ENCODE data around the gene CCDC196. TPM values are rescaled to one million over a fixed set of nuclear protein-coding genes. Genes with fewer than 3 reads are reported as not detected.

The CCDC196 gene
- total RNA-seq, 1 experiment from 2014 or later: not detected

DNA sequence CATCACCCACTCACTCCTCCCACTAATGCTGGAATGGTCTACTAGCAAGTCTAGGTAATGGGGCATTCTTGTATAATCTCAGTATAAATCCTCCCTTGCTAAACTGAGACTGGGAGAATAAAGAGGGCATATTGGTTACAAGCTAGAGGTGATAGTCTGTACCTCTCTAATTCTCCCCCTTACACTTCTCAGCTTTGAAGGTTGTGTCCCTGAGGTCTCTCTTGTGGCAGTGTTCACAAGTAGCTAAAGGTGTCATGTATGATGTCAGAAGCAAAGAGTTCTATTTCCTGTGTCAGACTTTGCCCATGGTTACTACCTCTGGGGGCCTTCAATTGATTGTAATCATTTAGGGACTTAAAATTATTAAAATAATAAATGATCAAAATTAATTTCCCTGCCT lies 26.6 kb upstream of the CCDC196 start:
- DNase-seq: no peak
- Histone ChIP-seq H4K20me1 (ENCODE audit: insufficient read depth) (no peaks in the 10 kb centered on the region), H3K79me2 (ENCODE audit: low read depth) (no peaks in the 10 kb centered on the region), H3K4me1 (replicated peaks; ENCODE audit: insufficient read depth) (no peaks in the 10 kb centered on the region), H3K9me2 (ENCODE audit: insufficient read depth) (0 out of 2 replicates have a peak, but pooled peaks cover 3% of the 10 kb centered on the region), H3K27ac (no peak overlapping the region), H3F3A (ENCODE audit: insufficient read depth, low read depth) (no peaks in the 10 kb centered on the region), H3K36me3 (ENCODE audit: low read depth) (no peaks in the 10 kb centered on the region), H3K27me3 (ENCODE audit: insufficient read depth, low read depth) (no peaks in the 10 kb centered on the region), H3K4me3 (no peak overlapping the region), H3K9me3 (ENCODE audit: insufficient read depth, low read depth) (no peaks in the 10 kb centered on the region), H3K4me2 (no peak overlapping the region), H2AFZ (no peak overlapping the region)
- ChIA-PET CTCF (no interaction called here), POLR2A (ENCODE audit: unreplicated experiment) (no interaction called here)
- intact Hi-C loops (cut with micrococcal nuclease; ENCODE audit: unreplicated experiment): no loop called here
- no TSS peak for BruUV-seq (replicated peaks)
- no peak for TF ChIP-seq CTCF (conservative IDR thresholded peaks at IDR 0.05)
- TF ChIP-seq EZH2 (IDR thresholded peaks at IDR 0.05; ENCODE audit: low read depth): no peak

GRCh38 chr14:66464261-66464660 lies 21.9 kb upstream of the CCDC196 start:
- no peaks in the 10 kb centered on the region for H3F3A ChIP-seq (ENCODE audit: insufficient read depth, low read depth)
- no peak overlapping the region for H3K4me3 ChIP-seq
- 0 out of 2 replicates have a peak, but pooled peaks cover 3% of the 10 kb centered on the region for H3K9me2 ChIP-seq (ENCODE audit: insufficient read depth)
- H4K20me1 ChIP-seq (ENCODE audit: insufficient read depth): no peaks in the 10 kb centered on the region
- DNase-seq: no peak
- POLR2A ChIA-PET (ENCODE audit: unreplicated experiment): no interaction called here
- no peak overlapping the region for H3K27ac ChIP-seq
- H2AFZ ChIP-seq: no peak overlapping the region
- no peaks in the 10 kb centered on the region; the same call in 1 of the 2 replicates for H3K9me3 ChIP-seq (ENCODE audit: insufficient read depth, low read depth)
- intact Hi-C loops (cut with micrococcal nuclease; ENCODE audit: unreplicated experiment): no loop called here
- TF ChIP-seq EZH2 (IDR thresholded peaks at IDR 0.05; ENCODE audit: low read depth): no peak
- TF ChIP-seq CTCF (conservative IDR thresholded peaks at IDR 0.05): no peak
- H3K79me2 ChIP-seq (ENCODE audit: low read depth): no peaks in the 10 kb centered on the region
- no TSS peak for BruUV-seq (replicated peaks)
- no peaks in the 10 kb centered on the region for H3K36me3 ChIP-seq (ENCODE audit: low read depth)
- no peak overlapping the region for H3K4me2 ChIP-seq
- CTCF ChIA-PET: no interaction called here
- H3K4me1 ChIP-seq (replicated peaks; ENCODE audit: insufficient read depth): no peaks in the 10 kb centered on the region
- H3K27me3 ChIP-seq (ENCODE audit: insufficient read depth, low read depth): no peaks in the 10 kb centered on the region

DNA sequence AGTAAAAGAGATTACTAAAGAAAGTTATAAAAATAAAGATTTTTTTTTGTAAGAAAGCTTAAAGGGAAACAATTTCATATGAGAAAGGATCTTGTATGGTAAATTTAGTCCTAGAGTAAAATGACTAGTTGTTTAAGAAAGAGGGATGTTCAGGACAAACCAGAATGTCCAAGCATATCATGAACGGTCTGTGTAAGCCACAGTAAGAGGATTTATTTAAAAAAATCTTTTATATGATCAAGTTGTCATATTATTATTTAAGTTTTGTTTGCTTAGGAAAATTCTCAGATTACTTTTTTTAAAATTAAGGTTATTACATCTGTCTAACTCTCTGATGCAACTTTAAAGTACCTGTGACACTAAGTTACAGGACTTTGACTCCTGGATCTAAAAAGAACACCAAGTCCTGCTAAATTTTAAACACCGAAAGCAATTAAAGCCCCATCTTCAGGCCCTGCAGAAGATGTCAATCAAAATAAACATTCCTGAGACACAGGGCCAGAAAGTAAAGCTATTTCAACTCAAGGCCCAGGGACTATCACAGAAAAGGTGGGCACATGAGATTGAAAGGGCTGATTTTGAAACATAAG lies 17.3 kb upstream of the CCDC196 start:
- TF ChIP-seq CTCF (conservative IDR thresholded peaks at IDR 0.05): no peak
- TF ChIP-seq EZH2 (IDR thresholded peaks at IDR 0.05; ENCODE audit: low read depth): no peak
- no peak overlapping the region for H3K27ac ChIP-seq
- intact Hi-C loops (cut with micrococcal nuclease; ENCODE audit: unreplicated experiment): no loop called here
- BruUV-seq (replicated peaks): no TSS peak
- no peaks in the 10 kb centered on the region for H3F3A ChIP-seq (ENCODE audit: insufficient read depth, low read depth)
- H3K4me3 ChIP-seq: no peak overlapping the region
- no peaks in the 10 kb centered on the region for H3K9me2 ChIP-seq (ENCODE audit: insufficient read depth)
- H2AFZ ChIP-seq: no peak overlapping the region
- no peaks in the 10 kb centered on the region for H3K4me1 ChIP-seq (replicated peaks; ENCODE audit: insufficient read depth)
- no peak for DNase-seq
- no peaks in the 10 kb centered on the region for H3K36me3 ChIP-seq (ENCODE audit: low read depth)
- POLR2A ChIA-PET (ENCODE audit: unreplicated experiment): no interaction called here
- no peaks in the 10 kb centered on the region for H3K27me3 ChIP-seq (ENCODE audit: insufficient read depth, low read depth)
- peaks cover 14% of the 10 kb centered on the region for H3K9me3 ChIP-seq (ENCODE audit: insufficient read depth, low read depth)
- no peaks in the 10 kb centered on the region for H3K79me2 ChIP-seq (ENCODE audit: low read depth)
- no peaks in the 10 kb centered on the region for H4K20me1 ChIP-seq (ENCODE audit: insufficient read depth)
- H3K4me2 ChIP-seq: no peak overlapping the region
- CTCF ChIA-PET: no interaction called here
